ENCODE results near the gene IGFN1.

The IGFN1 gene

GRCh38 chr1:201276891-201277290 lies 86.3 kb downstream of the IGFN1 start:
- no peak for DNase-seq (ENCODE audit: low read depth)
- H3K4me3 ChIP-seq (ENCODE audit: low read depth, low read length): no peak overlapping the region

GRCh38 chr1:201277441-201277840 lies 86.8 kb downstream of the IGFN1 start:
- DNase-seq (ENCODE audit: low read depth): no peak
- H3K4me3 ChIP-seq (ENCODE audit: low read depth, low read length): no peak overlapping the region
